ENCODE results near the gene C5orf34. TPM values are rescaled to one million over a fixed set of nuclear protein-coding genes. Genes with fewer than 3 reads are reported as not detected.

C5orf34 gene
- total and polyA plus RNA-seq, 2 donors from 2014 or later, result 0.71 to 2.3 TPM

DNA sequence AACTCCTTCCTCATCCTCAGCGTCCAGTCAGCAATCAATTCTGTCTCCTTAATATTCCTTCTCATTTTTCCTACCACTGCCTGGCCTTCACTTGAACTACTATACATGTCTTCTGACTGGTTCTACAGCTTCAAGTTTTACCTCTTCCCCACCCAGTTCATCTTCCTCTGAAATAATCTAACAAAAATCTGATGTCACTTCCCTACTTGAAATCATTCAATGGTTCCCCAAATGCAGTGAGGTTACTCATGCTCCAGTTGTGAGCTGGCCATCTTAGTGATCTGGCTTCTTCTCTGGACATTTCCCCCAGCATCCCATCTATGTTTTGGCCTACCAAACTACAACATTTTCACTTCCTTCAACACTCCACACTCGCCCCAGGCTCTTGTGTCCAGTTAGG lies 16.4 kb downstream of the C5orf34 start:
- no peaks in the 10 kb centered on the region for H3K9me3 ChIP-seq (ENCODE audit: control insufficient read depth in 2 of 3, insufficient read depth in 1 of 3, low read length in 3 of 3)
- no peak overlapping the region for H3K4me3 ChIP-seq (ENCODE audit: low read length in 3 of 3)
- intact Hi-C loops (cut with DNase I), result no loop called here
- H3K4me1 ChIP-seq (ENCODE audit: control insufficient read depth in 2 of 3, insufficient read depth in 2 of 3, low read depth in 1 of 3, low read length in 3 of 3), result no peaks in the 10 kb centered on the region
- H3K9ac ChIP-seq (ENCODE audit: low read length in 3 of 3), result no peak overlapping the region
- FAIRE-seq (no peak), DNase-seq (no peak)
- H3K27ac ChIP-seq (ENCODE audit: low read depth in 2 of 2, low read length in 2 of 2), result no peak overlapping the region
- no peaks in the 10 kb centered on the region for H3K27me3 ChIP-seq (ENCODE audit: control insufficient read depth, insufficient read depth, low read length)
- TF ChIP-seq, protein P1, sequence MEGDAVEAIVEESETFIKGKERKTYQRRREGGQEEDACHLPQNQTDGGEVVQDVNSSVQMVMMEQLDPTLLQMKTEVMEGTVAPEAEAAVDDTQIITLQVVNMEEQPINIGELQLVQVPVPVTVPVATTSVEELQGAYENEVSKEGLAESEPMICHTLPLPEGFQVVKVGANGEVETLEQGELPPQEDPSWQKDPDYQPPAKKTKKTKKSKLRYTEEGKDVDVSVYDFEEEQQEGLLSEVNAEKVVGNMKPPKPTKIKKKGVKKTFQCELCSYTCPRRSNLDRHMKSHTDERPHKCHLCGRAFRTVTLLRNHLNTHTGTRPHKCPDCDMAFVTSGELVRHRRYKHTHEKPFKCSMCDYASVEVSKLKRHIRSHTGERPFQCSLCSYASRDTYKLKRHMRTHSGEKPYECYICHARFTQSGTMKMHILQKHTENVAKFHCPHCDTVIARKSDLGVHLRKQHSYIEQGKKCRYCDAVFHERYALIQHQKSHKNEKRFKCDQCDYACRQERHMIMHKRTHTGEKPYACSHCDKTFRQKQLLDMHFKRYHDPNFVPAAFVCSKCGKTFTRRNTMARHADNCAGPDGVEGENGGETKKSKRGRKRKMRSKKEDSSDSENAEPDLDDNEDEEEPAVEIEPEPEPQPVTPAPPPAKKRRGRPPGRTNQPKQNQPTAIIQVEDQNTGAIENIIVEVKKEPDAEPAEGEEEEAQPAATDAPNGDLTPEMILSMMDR (IDR thresholded peaks at IDR 0.05; ENCODE audit: borderline replicate concordance, extremely low read depth, insufficient read depth), result no peak
- H3K36me3 ChIP-seq (ENCODE audit: control insufficient read depth in 2 of 3, insufficient read depth in 3 of 3, low read length in 3 of 3), result no peaks in the 10 kb centered on the region

DNA sequence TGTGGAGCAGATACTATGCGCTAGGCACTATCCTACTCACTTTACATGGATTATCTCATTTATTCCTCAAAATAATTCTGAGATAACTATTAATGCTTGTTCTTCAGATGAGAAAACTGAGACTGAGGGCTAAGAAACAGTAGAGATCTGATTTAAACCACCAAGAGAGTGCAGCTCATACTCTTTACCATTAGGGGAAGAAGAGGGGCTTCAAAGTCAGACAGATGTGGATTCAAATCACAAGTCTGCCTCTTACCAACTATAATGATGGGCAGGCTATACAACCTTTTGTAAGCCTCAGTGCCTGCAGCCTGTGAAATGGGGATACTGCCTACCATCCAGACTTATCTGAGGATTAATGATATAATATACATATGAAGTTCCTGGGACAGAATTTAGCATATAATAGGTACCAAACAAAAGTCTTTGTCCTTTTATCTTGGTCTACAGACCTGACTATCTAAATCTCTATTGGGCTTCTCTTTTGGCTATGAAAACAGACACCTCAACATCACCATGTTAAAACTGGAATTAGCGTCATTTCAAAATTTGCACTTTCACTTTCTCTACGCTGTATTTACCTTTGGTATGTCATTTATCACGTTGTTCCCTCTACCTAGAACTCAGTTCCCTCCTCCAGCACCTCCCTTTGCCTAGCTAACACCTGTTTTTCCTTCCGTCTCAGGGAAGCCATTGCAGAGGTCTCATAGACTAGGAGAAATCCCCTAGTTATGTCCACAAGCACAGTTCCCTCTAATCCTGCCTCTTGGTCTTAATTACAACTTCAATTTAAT lies 17.4 kb downstream of the C5orf34 start:
- H3K4me3 ChIP-seq (ENCODE audit: low read length in 3 of 3), result no peak overlapping the region
- TF ChIP-seq, protein P1 (IDR thresholded peaks at IDR 0.05; ENCODE audit: borderline replicate concordance, extremely low read depth, insufficient read depth), result no peak
- H3K4me1 ChIP-seq (ENCODE audit: control insufficient read depth in 2 of 3, insufficient read depth in 2 of 3, low read depth in 1 of 3, low read length in 3 of 3), result no peaks in the 10 kb centered on the region
- H3K9ac ChIP-seq (ENCODE audit: low read length in 3 of 3), result no peak overlapping the region
- no peaks in the 10 kb centered on the region for H3K9me3 ChIP-seq (ENCODE audit: control insufficient read depth in 2 of 3, insufficient read depth in 1 of 3, low read length in 3 of 3)
- H3K36me3 ChIP-seq (ENCODE audit: control insufficient read depth in 2 of 3, insufficient read depth in 3 of 3, low read length in 3 of 3), result no peaks in the 10 kb centered on the region
- no peak for FAIRE-seq
- no peak overlapping the region for H3K27ac ChIP-seq (ENCODE audit: low read depth in 2 of 2, low read length in 2 of 2)
- no peaks in the 10 kb centered on the region for H3K27me3 ChIP-seq (ENCODE audit: control insufficient read depth, insufficient read depth, low read length)
- intact Hi-C loops (cut with DNase I), result no loop called here
- no peak for DNase-seq

DNA sequence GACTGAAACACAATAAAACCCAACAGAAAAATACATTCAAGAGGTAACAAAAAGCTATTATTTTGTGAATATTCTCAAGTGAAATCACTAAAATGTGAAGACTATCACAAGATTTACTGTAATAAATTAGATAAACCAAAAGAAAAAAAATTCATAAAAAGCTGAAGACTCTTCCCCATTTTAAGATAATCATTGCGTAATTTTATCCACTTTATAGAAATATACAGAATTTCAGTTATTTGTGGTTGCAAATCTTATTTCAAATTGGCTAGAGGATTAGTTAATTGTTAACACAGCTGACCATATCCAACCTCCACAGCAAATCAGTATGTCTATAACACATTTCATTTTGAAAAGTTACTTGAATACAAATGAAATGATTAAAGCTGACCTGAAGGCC lies 23.6 kb downstream of the C5orf34 start:
- Histone ChIP-seq H3K27me3 (ENCODE audit: control insufficient read depth, insufficient read depth, low read length) (no peaks in the 10 kb centered on the region), H3K4me3 (ENCODE audit: low read length in 3 of 3) (no peak overlapping the region), H3K9me3 (ENCODE audit: control insufficient read depth in 2 of 3, insufficient read depth in 1 of 3, low read length in 3 of 3) (no peaks in the 10 kb centered on the region), H3K36me3 (ENCODE audit: control insufficient read depth in 2 of 3, insufficient read depth in 3 of 3, low read length in 3 of 3) (no peaks in the 10 kb centered on the region), H3K27ac (ENCODE audit: low read depth in 2 of 2, low read length in 2 of 2) (no peak overlapping the region), H3K4me1 (ENCODE audit: control insufficient read depth in 2 of 3, insufficient read depth in 2 of 3, low read depth in 1 of 3, low read length in 3 of 3) (no peaks in the 10 kb centered on the region), H3K9ac (ENCODE audit: low read length in 3 of 3) (no peak overlapping the region)
- FAIRE-seq (no peak), DNase-seq (no peak)
- intact Hi-C loops (cut with DNase I), result no loop called here
- TF ChIP-seq, protein P1 (IDR thresholded peaks at IDR 0.05; ENCODE audit: borderline replicate concordance, extremely low read depth, insufficient read depth), result no peak
